ENCODE data around the gene TLL2.

DNA sequence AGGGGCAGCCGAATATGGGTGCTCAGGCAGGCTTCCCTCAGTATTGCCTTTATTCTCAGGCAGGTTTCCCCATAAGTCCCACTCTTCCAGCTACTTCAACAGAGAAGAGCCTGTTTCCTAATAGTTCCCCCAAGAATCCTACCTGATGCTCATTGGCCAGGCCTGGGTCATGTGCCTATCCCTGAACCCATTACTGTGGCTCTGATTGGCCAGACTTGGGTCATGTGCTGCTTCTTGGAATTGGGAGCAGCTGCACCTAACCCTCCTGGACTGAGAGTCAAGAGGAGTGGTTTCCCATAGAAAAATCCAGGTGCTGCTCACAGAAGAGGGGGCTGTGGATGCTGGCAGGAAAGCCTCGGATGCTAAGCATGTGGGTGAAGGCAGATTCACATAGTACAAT is 176.6 kb downstream of the TLL2 start:
- TF ChIP-seq, protein P1, sequence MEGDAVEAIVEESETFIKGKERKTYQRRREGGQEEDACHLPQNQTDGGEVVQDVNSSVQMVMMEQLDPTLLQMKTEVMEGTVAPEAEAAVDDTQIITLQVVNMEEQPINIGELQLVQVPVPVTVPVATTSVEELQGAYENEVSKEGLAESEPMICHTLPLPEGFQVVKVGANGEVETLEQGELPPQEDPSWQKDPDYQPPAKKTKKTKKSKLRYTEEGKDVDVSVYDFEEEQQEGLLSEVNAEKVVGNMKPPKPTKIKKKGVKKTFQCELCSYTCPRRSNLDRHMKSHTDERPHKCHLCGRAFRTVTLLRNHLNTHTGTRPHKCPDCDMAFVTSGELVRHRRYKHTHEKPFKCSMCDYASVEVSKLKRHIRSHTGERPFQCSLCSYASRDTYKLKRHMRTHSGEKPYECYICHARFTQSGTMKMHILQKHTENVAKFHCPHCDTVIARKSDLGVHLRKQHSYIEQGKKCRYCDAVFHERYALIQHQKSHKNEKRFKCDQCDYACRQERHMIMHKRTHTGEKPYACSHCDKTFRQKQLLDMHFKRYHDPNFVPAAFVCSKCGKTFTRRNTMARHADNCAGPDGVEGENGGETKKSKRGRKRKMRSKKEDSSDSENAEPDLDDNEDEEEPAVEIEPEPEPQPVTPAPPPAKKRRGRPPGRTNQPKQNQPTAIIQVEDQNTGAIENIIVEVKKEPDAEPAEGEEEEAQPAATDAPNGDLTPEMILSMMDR (IDR thresholded peaks at IDR 0.05), result no peak
- TF ChIP-seq POLR2A (IDR thresholded peaks at IDR 0.05), result no peak
